Stomach (tissue), 4 donors: Measurements from ENCODE around the gene TPH2.

ENCODE experiments used
- CTCF ChIP-seq, 7 experiments: fragments of 450-650 bp in 4 of 7; fragments of 200-600 bp in 3 of 7; sonication (generic) in 3 of 7; IDR thresholded peaks; one replicate each; pipeline ENCODE4 v1.5.1; 2016 to 2019; ENCODE audit warnings: antibody characterized with exemption in 7 of 7, control low read depth in 2 of 7, mild to moderate bottlenecking in 1 of 7
- EP300 ChIP-seq: sonication (generic); formaldehyde crosslinking; IDR thresholded peaks from one replicate; pipeline ENCODE4 v1.6.1; 2017; ENCODE audit warnings: antibody characterized with exemption
- POLR2A ChIP-seq, 4 donors: fragments of 450-650 bp; IDR thresholded peaks; one replicate each; pipeline ENCODE4 v1.6.1; 2016; ENCODE audit warnings: antibody characterized with exemption in 4 of 4, control low read depth in 2 of 4, mild to moderate bottlenecking in 1 of 4, moderate library complexity in 1 of 4
- POLR2AphosphoS5 ChIP-seq, 3 donors: sonication (generic); formaldehyde crosslinking; IDR thresholded peaks; one replicate each; pipeline ENCODE4 v1.6.1; 2016; ENCODE audit warnings: antibody characterized with exemption in 3 of 3

- TF ChIP-seq POLR2A (IDR thresholded peaks at IDR 0.05) (no peak), CTCF (IDR thresholded peaks at IDR 0.05) (no peak), POLR2AphosphoS5 (IDR thresholded peaks at IDR 0.05) (no peak), EP300 (no peak)
Observed at GRCh38 chr12:71999795-72000194, 61.1 kb downstream of the TPH2 start.
